Measurements from ENCODE around the gene IGF1R.

DNA sequence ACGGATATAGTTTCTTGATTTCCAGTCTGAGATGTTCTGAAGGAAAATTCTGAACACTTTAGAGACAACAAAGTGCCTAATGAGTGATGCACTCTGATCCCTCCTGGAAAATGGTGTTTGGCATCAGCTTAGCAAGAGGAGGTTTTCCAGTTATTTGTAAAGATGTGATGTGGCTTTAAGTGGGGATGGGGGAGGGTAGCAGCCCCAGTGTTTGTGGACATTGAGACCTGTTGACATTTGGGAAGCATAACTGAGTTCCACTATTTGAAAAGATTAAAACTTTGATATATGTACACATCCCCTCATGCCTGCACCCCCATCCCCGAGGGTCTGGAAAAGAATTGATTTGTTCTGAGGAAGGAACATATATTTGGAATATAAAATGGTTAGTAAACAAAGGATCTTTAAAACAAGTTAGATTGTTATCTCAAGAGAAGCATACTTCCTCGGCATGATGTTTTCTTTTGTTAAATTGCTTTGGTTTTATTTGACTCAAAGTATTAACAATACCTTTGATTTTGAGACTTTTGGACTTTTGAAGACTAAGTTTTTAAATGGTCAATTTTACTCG is 6.5 kb downstream of the IGF1R start:
- TF ChIP-seq CTCF (IDR thresholded peaks at IDR 0.05; ENCODE audit: insufficient read depth, low read length, poor library complexity, severe bottlenecking) (no peak), EZH2phosphoT487 (conservative IDR thresholded peaks at IDR 0.05; ENCODE audit: low read length) (no peak)
